OCI-LY7 (cell line): ENCODE measurements around the gene IL15RA. TPM values are rescaled to one million over a fixed set of nuclear protein-coding genes. Genes with fewer than 3 reads are reported as not detected.

ENCODE experiments used
- BruUV-seq: library from RNA; stranded (reverse); fragments of 400-500 nt; replicated peaks from 2 replicates; lab custom pipeline; 2021; lab: Mats Ljungman, UMichigan
- CTCF ChIA-PET: fragments of 300-600 bp; sonication (Branson Sonifier 250); formaldehyde crosslinking; loops from one replicate; lab custom pipeline; 2022; ENCODE audit warnings: antibody characterized with exemption; ENCODE audit not compliant: unreplicated experiment; lab: Charles Lee
- POLR2A ChIA-PET: fragments of 300-600 bp; sonication (Branson Sonifier 250); formaldehyde crosslinking; loops from one replicate; lab custom pipeline; 2022; ENCODE audit warnings: antibody characterized with exemption; lab: Charles Lee
- DNase-seq: peaks from one replicate; pipeline ENCODE4 v3.0.0-alpha.2; 2015; ENCODE audit warnings: low spot score
- H2AFZ ChIP-seq: fragments of 200-600 bp; sonication (generic), shearing (Covaris generic); 2 replicates; pipeline ENCODE4 v1.6.1; 2014; ENCODE audit warnings: mild to moderate bottlenecking, antibody characterized with exemption, low read length, moderate library complexity
- H3K27ac ChIP-seq: fragments of 200-600 bp; sonication (generic); 2 replicates; pipeline ENCODE4 v1.5.1; 2014; ENCODE audit warnings: mixed run types, low read depth, mild to moderate bottlenecking, moderate library complexity, low read length, inconsistent platforms; ENCODE audit not compliant: poor library complexity, severe bottlenecking
- H3K36me3 ChIP-seq: fragments of 200-600 bp; sonication (generic); 2 replicates; pipeline ENCODE4 v1.6.1; 2014; ENCODE audit warnings: mild to moderate bottlenecking, antibody characterized with exemption, low read length, moderate library complexity, mixed read lengths; ENCODE audit not compliant: insufficient read depth
- H3K4me1 ChIP-seq: fragments of 200-600 bp; sonication (generic); 2 replicates; pipeline ENCODE4 v1.5.1; 2014; ENCODE audit warnings: mild to moderate bottlenecking, low read length; ENCODE audit not compliant: insufficient read depth, poor library complexity, severe bottlenecking
- H3K4me2 ChIP-seq: fragments of 200-600 bp; sonication (generic); 2 replicates; pipeline ENCODE4 v1.6.1; 2014; ENCODE audit warnings: mild to moderate bottlenecking, low read length
- H3K4me3 ChIP-seq: fragments of 200-600 bp; sonication (generic); 2 replicates; pipeline ENCODE4 v1.5.1; 2014; ENCODE audit warnings: mild to moderate bottlenecking, low read depth, low read length; ENCODE audit not compliant: poor library complexity, severe bottlenecking
- H3K79me2 ChIP-seq: fragments of 200-600 bp; sonication (generic); 2 replicates; pipeline ENCODE4 v1.6.1; 2016; ENCODE audit warnings: low read depth, mild to moderate bottlenecking, low read length, moderate library complexity, mixed read lengths; ENCODE audit not compliant: insufficient read depth
- H3K9me2 ChIP-seq: fragments of 200-600 bp; sonication (generic); 2 replicates; pipeline ENCODE4 v1.6.1; 2016; ENCODE audit warnings: mild to moderate bottlenecking, low read length, mixed read lengths; ENCODE audit not compliant: insufficient read depth
- H3K9me3 ChIP-seq: fragments of 200-600 bp; sonication (generic); 2 replicates; pipeline ENCODE4 v1.6.1; 2014; ENCODE audit warnings: mild to moderate bottlenecking, mixed run types, low read length, mixed read lengths
- H4K20me1 ChIP-seq: fragments of 200-600 bp; sonication (generic); 2 replicates; pipeline ENCODE4 v1.6.1; 2014; ENCODE audit warnings: mild to moderate bottlenecking, antibody characterized with exemption, low read length, moderate library complexity, mixed read lengths; ENCODE audit not compliant: insufficient read depth
- CTCF ChIP-seq: fragments of 200-600 bp; sonication (generic); conservative IDR thresholded peaks from 2 replicates; pipeline ENCODE4 v1.5.1; 2014; ENCODE audit warnings: mild to moderate bottlenecking, antibody characterized with exemption, low read length, moderate library complexity, mixed read lengths
- EZH2phosphoT487 ChIP-seq: fragments of 200-600 bp; sonication (generic); IDR thresholded peaks from 2 replicates; pipeline ENCODE4 v1.6.1; 2018; ENCODE audit warnings: low read depth, borderline replicate concordance, mild to moderate bottlenecking, mixed run types, antibody characterized with exemption, low read length, moderate library complexity, mixed read lengths
- intact Hi-C: fragments of 100-400 bp; cut with micrococcal nuclease; formaldehyde crosslinking; loops from one replicate; pipeline ENCODE4 v1.10.0; 2022; ENCODE audit not compliant: unreplicated experiment
- total RNA-seq, 2 experiments: library from RNA; depleted of rRNA in 1 of 2; stranded (reverse); fragments of >200 nt in 1 of 2; shearing (Covaris generic) in 1 of 2; gene quantifications; 2 replicates each; pipeline ENCODE4 v1.2.3, GENCODE V29; 2014 to 2022

IL15RA gene
- total RNA-seq, 2 experiments from 2014 or later: 5.9 to 14.5 TPM

GRCh38 chr10:5958077-5958476, 19.3 kb downstream of the IL15RA start:
- H3K9me2 ChIP-seq: no peaks in the 10 kb centered on the region
- no peak overlapping the region for H3K4me3 ChIP-seq
- no peak overlapping the region for H2AFZ ChIP-seq
- H3K27ac ChIP-seq: no peak overlapping the region
- ChIA-PET CTCF (no interaction called here), POLR2A (no interaction called here)
- TF ChIP-seq EZH2phosphoT487 (no peak), CTCF (no peak)
- no peaks in the 10 kb centered on the region for H3K79me2 ChIP-seq
- no peaks in the 10 kb centered on the region for H3K9me3 ChIP-seq
- H3K36me3 ChIP-seq: no peaks in the 10 kb centered on the region
- no peaks in the 10 kb centered on the region for H4K20me1 ChIP-seq
- DNase-seq: no peak
- intact Hi-C loops: no loop called here
- BruUV-seq: no TSS peak
- H3K4me2 ChIP-seq: no peak overlapping the region
- H3K4me1 ChIP-seq: no peaks in the 10 kb centered on the region

- DNase-seq: no peak
- H3K4me1 ChIP-seq: no peaks in the 10 kb centered on the region
- intact Hi-C loops: no loop called here
- no peak for TF ChIP-seq CTCF
- no peak for TF ChIP-seq EZH2phosphoT487
- H2AFZ ChIP-seq: no peak overlapping the region
- H4K20me1 ChIP-seq: no peaks in the 10 kb centered on the region
- no peaks in the 10 kb centered on the region for H3K9me3 ChIP-seq
- no peaks in the 10 kb centered on the region for H3K79me2 ChIP-seq
- no peaks in the 10 kb centered on the region for H3K36me3 ChIP-seq
- BruUV-seq: no TSS peak
- H3K4me3 ChIP-seq: no peak overlapping the region
- ChIA-PET CTCF (no interaction called here), POLR2A (no interaction called here)
- no peak overlapping the region for H3K27ac ChIP-seq
- H3K9me2 ChIP-seq: no peaks in the 10 kb centered on the region
- H3K4me2 ChIP-seq: no peak overlapping the region
Observed at GRCh38 chr10:5956146-5956936, 21.0 kb downstream of the IL15RA start.

- Histone ChIP-seq H3K27ac (no peak overlapping the region), H3K79me2 (no peaks in the 10 kb centered on the region), H4K20me1 (no peaks in the 10 kb centered on the region), H3K9me2 (no peaks in the 10 kb centered on the region), H3K4me2 (no peak overlapping the region), H3K9me3 (no peaks in the 10 kb centered on the region), H3K4me3 (no peak overlapping the region), H3K4me1 (no peaks in the 10 kb centered on the region), H3K36me3 (no peaks in the 10 kb centered on the region), H2AFZ (no peak overlapping the region)
- TF ChIP-seq CTCF (no peak), EZH2phosphoT487 (no peak)
- POLR2A ChIA-PET: interaction anchor here (0.6 to 1.7 kb wide), 3 partner anchors 10 to 249 kb away, joined by 5 to 8 read pairs (median 5); partner anchors contain the start of gene IL15RA
- no TSS peak for BruUV-seq
- no peak for DNase-seq
- intact Hi-C loops: no loop called here
- CTCF ChIA-PET: no interaction called here
Observed at GRCh38 chr10:5953676-5954075, 23.7 kb downstream of the IL15RA start.
